Colonic mucosa (tissue), 4 donors: ENCODE measurements around the gene AKT2. TPM values are rescaled to one million over a fixed set of nuclear protein-coding genes. Genes with fewer than 3 reads are reported as not detected.

Source experiments
- DNase-seq: peaks from one replicate; pipeline ENCODE4 v3.0.0-alpha.2; 2020
- H3K27ac ChIP-seq: fragments of 200-600 bp; one replicate; pipeline ENCODE4 v1.8.0; 2021
- H3K27me3 ChIP-seq: fragments of 200-600 bp; one replicate; pipeline ENCODE4 v1.8.0; 2021
- H3K36me3 ChIP-seq: fragments of 200-600 bp; one replicate; pipeline ENCODE4 v1.8.0; 2021
- H3K4me1 ChIP-seq: fragments of 200-600 bp; one replicate; pipeline ENCODE4 v1.8.0; 2021; ENCODE audit warnings: mild to moderate bottlenecking
- H3K4me3 ChIP-seq: fragments of 200-600 bp; one replicate; pipeline ENCODE4 v1.8.0; 2021
- H3K9ac ChIP-seq, 2 donors: one replicate each; pipeline ENCODE4 v1.7.0; 2013; ENCODE audit warnings: control low read depth in 2 of 2, low read depth in 2 of 2, low read length in 2 of 2
- H3K9me3 ChIP-seq: fragments of 200-600 bp; one replicate; pipeline ENCODE4 v1.8.0; 2021
- intact Hi-C: fragments of 100-400 bp; cut with DNase I; formaldehyde crosslinking; loops from one replicate; pipeline ENCODE4 v1.14.1; 2022
- total RNA-seq, 2 donors: library from RNA; stranded (reverse); fragmentation: NEBNext Ultra II Directional in 1 of 2; extraction: Animal tissue kit (Norgen Biotek cat#: 25700) in 1 of 2; gene quantifications; one replicate each; pipeline ENCODE4 v1.2.1, GENCODE V29; 2021
- TF ChIP-seq, protein P1 (sequence below): fragments of 200-600 bp; IDR thresholded peaks from one replicate; pipeline ENCODE4 v1.8.0; 2022; ENCODE audit warnings: antibody characterized with exemption, mild to moderate bottlenecking
- donor health status: healthy.
- donor health status: DM: no; HTN: no; CAD: no.
- donor health status: DM: no; HTN: no; CAD: no.

The AKT2 gene
- total RNA-seq, 2 donors from 2014 or later: 95.4 to 119 TPM

DNA sequence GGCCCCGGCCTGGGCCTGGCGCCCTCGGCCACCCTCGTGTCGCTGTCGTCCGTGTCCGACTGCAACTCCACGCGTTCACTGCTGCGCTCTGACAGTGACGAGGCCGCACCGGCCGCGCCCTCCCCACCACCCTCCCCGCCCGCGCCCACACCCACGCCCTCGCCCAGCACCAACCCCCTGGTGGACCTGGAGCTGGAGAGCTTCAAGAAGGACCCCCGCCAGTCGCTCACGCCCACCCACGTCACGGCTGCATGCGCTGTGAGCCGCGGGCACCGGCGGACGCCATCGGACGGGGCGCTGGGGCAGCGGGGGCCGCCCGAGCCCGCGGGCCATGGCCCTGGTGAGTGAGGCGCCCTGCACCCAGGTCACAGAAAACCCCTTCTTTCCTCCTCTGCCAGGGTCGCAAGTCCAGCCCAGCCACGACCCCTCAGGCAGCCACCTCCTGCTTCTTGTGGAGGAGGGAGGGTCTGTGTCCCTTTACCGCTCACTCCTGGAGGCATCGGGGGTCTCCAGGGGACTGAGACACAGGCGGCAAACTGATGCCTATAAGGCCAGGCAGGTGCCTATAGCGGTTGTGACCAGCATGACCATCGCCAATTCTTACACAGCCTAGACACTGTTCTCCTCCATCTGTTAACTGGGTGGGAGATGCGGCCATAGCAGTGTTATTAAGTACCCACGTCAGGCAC is 71.1 kb downstream of the AKT2 start:
- Histone ChIP-seq H3K27me3 (peaks cover 22% of the 10 kb centered on the region), H3K9ac (no peak overlapping the region), H3K4me1 (no peaks in the 10 kb centered on the region), H3K9me3 (no peaks in the 10 kb centered on the region), H3K4me3 (no peak overlapping the region), H3K36me3 (no peaks in the 10 kb centered on the region), H3K27ac (no peak overlapping the region)
- intact Hi-C loops: no loop called here
- TF ChIP-seq, protein P1, sequence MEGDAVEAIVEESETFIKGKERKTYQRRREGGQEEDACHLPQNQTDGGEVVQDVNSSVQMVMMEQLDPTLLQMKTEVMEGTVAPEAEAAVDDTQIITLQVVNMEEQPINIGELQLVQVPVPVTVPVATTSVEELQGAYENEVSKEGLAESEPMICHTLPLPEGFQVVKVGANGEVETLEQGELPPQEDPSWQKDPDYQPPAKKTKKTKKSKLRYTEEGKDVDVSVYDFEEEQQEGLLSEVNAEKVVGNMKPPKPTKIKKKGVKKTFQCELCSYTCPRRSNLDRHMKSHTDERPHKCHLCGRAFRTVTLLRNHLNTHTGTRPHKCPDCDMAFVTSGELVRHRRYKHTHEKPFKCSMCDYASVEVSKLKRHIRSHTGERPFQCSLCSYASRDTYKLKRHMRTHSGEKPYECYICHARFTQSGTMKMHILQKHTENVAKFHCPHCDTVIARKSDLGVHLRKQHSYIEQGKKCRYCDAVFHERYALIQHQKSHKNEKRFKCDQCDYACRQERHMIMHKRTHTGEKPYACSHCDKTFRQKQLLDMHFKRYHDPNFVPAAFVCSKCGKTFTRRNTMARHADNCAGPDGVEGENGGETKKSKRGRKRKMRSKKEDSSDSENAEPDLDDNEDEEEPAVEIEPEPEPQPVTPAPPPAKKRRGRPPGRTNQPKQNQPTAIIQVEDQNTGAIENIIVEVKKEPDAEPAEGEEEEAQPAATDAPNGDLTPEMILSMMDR: no peak
- DNase-seq: no peak

DNA sequence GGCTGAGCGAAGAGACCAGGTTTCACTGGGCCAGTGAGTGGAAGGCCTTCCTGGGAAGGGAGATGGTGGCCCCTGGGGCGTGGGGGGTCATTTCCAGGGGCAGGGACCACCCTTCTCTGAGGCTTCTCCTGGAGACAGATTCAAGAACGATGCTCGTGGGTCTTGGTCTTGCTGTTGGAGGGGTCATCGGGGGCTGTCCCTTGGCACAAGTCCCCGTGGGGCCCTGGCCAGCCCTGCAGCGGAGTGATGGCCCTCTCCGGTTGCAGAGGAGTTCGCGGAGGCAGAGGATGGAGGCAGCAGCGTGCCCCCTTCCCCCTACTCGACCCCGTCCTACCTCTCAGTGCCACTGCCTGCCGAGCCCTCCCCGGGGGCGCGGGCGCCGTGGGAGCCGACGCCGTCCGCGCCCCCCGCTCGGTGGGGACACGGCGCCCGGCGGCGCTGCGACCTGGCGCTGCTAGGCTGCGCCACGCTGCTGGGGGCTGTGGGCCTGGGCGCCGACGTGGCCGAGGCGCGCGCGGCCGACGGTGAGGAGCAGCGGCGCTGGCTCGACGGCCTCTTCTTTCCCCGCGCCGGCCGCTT is 71.8 kb downstream of the AKT2 start:
- no peak overlapping the region for H3K9ac ChIP-seq

DNA sequence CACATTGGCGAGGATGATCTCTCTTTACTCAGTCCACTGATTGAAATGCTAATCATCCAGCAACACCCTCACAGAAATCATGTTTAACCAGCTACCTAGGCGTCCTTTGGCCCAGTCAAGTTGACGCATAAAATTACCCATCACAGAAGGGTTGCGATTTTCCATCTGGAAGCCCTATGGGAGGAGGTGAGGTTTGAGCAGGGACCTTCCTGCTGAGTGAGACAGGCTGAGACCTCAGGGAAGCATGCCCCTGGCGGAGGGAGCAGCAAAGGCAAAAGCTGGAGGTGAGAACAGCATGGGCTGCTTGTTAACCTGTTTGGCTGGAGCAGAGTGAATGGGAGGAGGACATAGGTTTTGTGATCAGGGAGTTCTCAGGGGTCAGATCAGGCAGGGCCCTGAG is 74.3 kb downstream of the AKT2 start:
- DNase-seq: no peak
- TF ChIP-seq, protein P1: no peak
- no peaks in the 10 kb centered on the region for H3K4me1 ChIP-seq
- no peaks in the 10 kb centered on the region for H3K36me3 ChIP-seq
- H3K27me3 ChIP-seq: no peaks in the 10 kb centered on the region
- H3K27ac ChIP-seq: no peak overlapping the region
- H3K9me3 ChIP-seq: no peaks in the 10 kb centered on the region
- intact Hi-C loops: no loop called here
- no peak overlapping the region for H3K9ac ChIP-seq
- no peak overlapping the region for H3K4me3 ChIP-seq

More for the DNA sequence above, 71.8 kb downstream of the AKT2 start:
- no peak for DNase-seq
- TF ChIP-seq, protein P1: no peak
- intact Hi-C loops: no loop called here
- H3K27me3 ChIP-seq: peaks cover 17% of the 10 kb centered on the region
- H3K9me3 ChIP-seq: no peaks in the 10 kb centered on the region
- H3K4me3 ChIP-seq: no peak overlapping the region
- no peaks in the 10 kb centered on the region for H3K36me3 ChIP-seq
- no peak overlapping the region for H3K27ac ChIP-seq
- no peaks in the 10 kb centered on the region for H3K4me1 ChIP-seq

DNA sequence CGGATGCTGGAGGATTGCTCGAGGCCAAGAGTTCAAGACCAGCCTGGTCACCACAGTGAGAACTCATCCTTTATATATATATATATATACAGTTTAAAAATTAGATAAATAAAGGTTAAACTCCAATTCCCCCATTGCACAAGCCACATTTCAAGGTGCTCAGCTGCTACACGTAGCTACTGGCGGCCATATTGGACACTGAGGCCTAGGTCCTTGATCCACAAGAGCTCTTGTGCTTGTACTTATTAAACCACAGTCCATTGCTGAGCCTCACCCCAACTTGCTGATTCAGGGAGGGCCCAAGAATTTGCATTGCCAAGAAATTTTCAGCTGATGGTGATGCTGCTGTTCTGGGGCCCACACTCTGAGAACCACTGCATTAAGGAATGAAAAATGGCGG is 76.5 kb downstream of the AKT2 start:
- intact Hi-C loops: no loop called here
- TF ChIP-seq, protein P1: no peak
- H3K36me3 ChIP-seq: no peaks in the 10 kb centered on the region

DNA sequence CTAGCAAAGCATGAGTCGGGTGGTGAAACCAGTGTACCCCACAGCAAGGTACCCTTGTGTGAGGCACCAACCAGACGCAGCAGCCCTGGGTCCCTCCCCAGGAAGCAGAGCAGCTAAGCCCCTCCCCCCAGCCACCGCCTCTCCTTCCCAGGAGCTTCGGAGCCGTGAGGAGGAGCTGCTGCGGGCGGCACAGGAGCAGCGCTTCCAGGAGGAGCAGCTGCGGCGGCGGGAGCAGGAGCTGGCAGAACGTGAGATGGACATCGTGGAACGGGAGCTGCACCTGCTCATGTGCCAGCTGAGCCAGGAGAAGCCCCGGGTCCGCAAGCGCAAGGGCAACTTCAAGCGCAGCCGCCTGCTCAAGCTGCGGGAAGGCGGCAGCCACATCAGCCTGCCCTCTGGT is 79.4 kb downstream of the AKT2 start:
- DNase-seq: no peak
- no peaks in the 10 kb centered on the region for H3K4me1 ChIP-seq
- H3K36me3 ChIP-seq: no peaks in the 10 kb centered on the region
- no peak overlapping the region for H3K27ac ChIP-seq
- intact Hi-C loops: no loop called here
- H3K9me3 ChIP-seq: no peaks in the 10 kb centered on the region
- TF ChIP-seq, protein P1: no peak
- no peaks in the 10 kb centered on the region for H3K27me3 ChIP-seq
- no peak overlapping the region for H3K9ac ChIP-seq
- no peak overlapping the region for H3K4me3 ChIP-seq

More for the DNA sequence above, 76.5 kb downstream of the AKT2 start:
- H3K4me3 ChIP-seq: no peak overlapping the region
- H3K27ac ChIP-seq: no peak overlapping the region
- H3K9me3 ChIP-seq: no peaks in the 10 kb centered on the region
- H3K4me1 ChIP-seq: no peaks in the 10 kb centered on the region
- DNase-seq: no peak
- H3K9ac ChIP-seq: no peak overlapping the region
- H3K27me3 ChIP-seq: no peaks in the 10 kb centered on the region
